HepG2 (cell line): ENCODE results near the gene ARHGEF39. TPM values are rescaled to one million over a fixed set of nuclear protein-coding genes. Genes with fewer than 3 reads are reported as not detected.

Experiments
- ATAC-seq: fragments of 200-7000 bp; cut with Tn5 transposase; 3 replicates; pipeline ENCODE4 v1.9.1; 2020; ENCODE audit warnings: mild to moderate bottlenecking, moderate library complexity
- BruUV-seq: library from RNA; stranded (reverse); fragments of 400-500 nt; replicated peaks from 2 replicates; lab custom pipeline; 2021; lab: Mats Ljungman, UMichigan
- CTCF ChIA-PET: fragments of 300-600 bp; formaldehyde crosslinking; extraction: SDS; loops from one replicate; lab custom pipeline; 2021; ENCODE audit warnings: low total read pairs, inconsistent platforms, low intra/inter-chr PET ratio; lab: Yijun Ruan, JAX
- POLR2A ChIA-PET: fragments of 350-600 bp; sonication (Branson Sonifier 250); formaldehyde crosslinking; loops from one replicate; lab custom pipeline; 2020; ENCODE audit warnings: antibody characterized with exemption, inconsistent platforms; lab: Yijun Ruan, JAX
- DNase-seq: peaks from one replicate; pipeline ENCODE4 v3.0.0-alpha.2; 2015; ENCODE audit warnings: low spot score
- FAIRE-seq: peaks from 3 replicates; lab custom pipeline; 2011; peaks lifted over from hg19 to GRCh38; lab: Jason Lieb, UNC
- H2AFZ ChIP-seq: one replicate; pipeline ENCODE4 v1.6.1; 2011; ENCODE audit warnings: low read length, inconsistent platforms
- H3K27ac ChIP-seq: fragments of 300-600 bp; 3 replicates; pipeline ENCODE4 v1.8.0; 2011; ENCODE audit warnings: mixed run types, mild to moderate bottlenecking, mixed read lengths, low read length, inconsistent platforms; ENCODE audit not compliant: insufficient read depth; ENCODE audit errors: extremely low read length
- H3K27me3 ChIP-seq, 2 experiments: fragments of 200-600 bp in 1 of 2; 2 replicates in 1 of 2; 3 replicates in 1 of 2; pipeline versions ENCODE4 v1.6.0 to v1.8.0; 2011; ENCODE audit warnings: low read length in 2 of 2, mild to moderate bottlenecking in 2 of 2, moderate library complexity in 2 of 2, inconsistent platforms in 1 of 2; ENCODE audit not compliant: insufficient read depth in 2 of 2, control insufficient read depth in 1 of 2
- H3K36me3 ChIP-seq, 2 experiments: fragments of 200-600 bp in 1 of 2; replicated peaks in 1 of 2; 2 replicates in 1 of 2; 3 replicates in 1 of 2; pipeline versions ENCODE4 v1.5.1 to v1.8.0; 2011; ENCODE audit warnings: low read length in 2 of 2, inconsistent platforms in 1 of 2; ENCODE audit not compliant: insufficient read depth in 2 of 2, control insufficient read depth in 1 of 2
- H3K4me1 ChIP-seq: 2 replicates; pipeline ENCODE4 v1.5.1; 2012; ENCODE audit warnings: low read length, inconsistent platforms; ENCODE audit not compliant: insufficient read depth
- H3K4me2 ChIP-seq: 2 replicates; pipeline ENCODE4 v1.6.0; 2011; ENCODE audit warnings: low read depth, low read length, inconsistent platforms
- H3K4me3 ChIP-seq, 3 experiments: fragments of 200-600 bp in 1 of 3; sonication (generic), shearing (Covaris generic) in 1 of 3; replicated peaks in 1 of 3; 2 replicates each; pipeline ENCODE4 v1.5.1; 2011 to 2016; ENCODE audit warnings: low read length in 3 of 3, inconsistent platforms in 2 of 3, low read depth in 2 of 3, mild to moderate bottlenecking in 2 of 3, control low read depth in 1 of 3, mixed read lengths in 1 of 3; ENCODE audit not compliant: insufficient read depth in 1 of 3
- H3K79me2 ChIP-seq: one replicate; pipeline ENCODE4 v1.6.1; 2011; ENCODE audit warnings: low read length, inconsistent platforms; ENCODE audit not compliant: insufficient read depth
- H3K9ac ChIP-seq: 2 replicates; pipeline ENCODE4 v1.6.0; 2011; ENCODE audit warnings: mild to moderate bottlenecking, low read depth, low read length, inconsistent platforms; ENCODE audit not compliant: insufficient read depth
- H3K9me3 ChIP-seq: 2 replicates; pipeline ENCODE4 v1.5.1; 2012; ENCODE audit warnings: mild to moderate bottlenecking, low read length
- H4K20me1 ChIP-seq: 2 replicates; pipeline ENCODE4 v1.6.0; 2011; ENCODE audit warnings: inconsistent platforms, mild to moderate bottlenecking, low read length, moderate library complexity; ENCODE audit not compliant: insufficient read depth
- FOXA3 ChIP-seq: IDR thresholded peaks from 2 replicates; pipeline ENCODE4 v1.6.1; 2016; ENCODE audit warnings: missing genetic modification reagents, missing compliant biosample characterization
- MIER2 ChIP-seq: IDR thresholded peaks from 2 replicates; pipeline ENCODE4 v1.6.1; 2016; ENCODE audit warnings: missing biosample characterization, missing genetic modification reagents
- MZF1 ChIP-seq: sonication (generic); formaldehyde crosslinking; IDR thresholded peaks from 2 replicates; pipeline ENCODE4 v1.8.1; 2023; ENCODE audit warnings: mild to moderate bottlenecking, missing genetic modification reagents, borderline replicate concordance
- PCBP2 ChIP-seq: fragments of 200-400 bp; formaldehyde crosslinking; optimal IDR thresholded peaks from 2 replicates; pipeline ENCODE3; 2018; ENCODE audit warnings: low read length, low read depth; ENCODE audit not compliant: poor library complexity, severe bottlenecking
- PREB ChIP-seq: sonication (generic); formaldehyde crosslinking; IDR thresholded peaks from 2 replicates; pipeline ENCODE4 v1.4.0; 2020; ENCODE audit warnings: missing genetic modification reagents
- SNAPC2 ChIP-seq: sonication (generic); formaldehyde crosslinking; IDR thresholded peaks from 2 replicates; pipeline ENCODE4 v1.8.1; 2022; ENCODE audit warnings: mild to moderate bottlenecking, missing genetic modification reagents
- SP2 ChIP-seq: sonication (generic); formaldehyde crosslinking; IDR thresholded peaks from 2 replicates; pipeline ENCODE4 v1.5.1; 2020; ENCODE audit warnings: mild to moderate bottlenecking, missing genetic modification reagents
- TBP ChIP-seq: sonication (generic); formaldehyde crosslinking; IDR thresholded peaks from 2 replicates; pipeline ENCODE4 v1.5.0; 2020; ENCODE audit warnings: missing genetic modification reagents
- TCF12 ChIP-seq, 2 experiments: fragments of 450-650 bp in 1 of 2; sonication (generic) in 1 of 2; formaldehyde crosslinking in 1 of 2; IDR thresholded peaks; 2 replicates each; pipeline versions ENCODE4 v1.6.1 to v1.8.0; 2017 to 2022; ENCODE audit warnings: antibody characterized with exemption in 1 of 2, mild to moderate bottlenecking in 1 of 2, missing genetic modification reagents in 1 of 2, moderate library complexity in 1 of 2
- ZBTB39 ChIP-seq: sonication (generic); formaldehyde crosslinking; IDR thresholded peaks from 2 replicates; pipeline ENCODE4 v1.5.0; 2020; ENCODE audit warnings: missing genetic modification reagents
- ZC3H4 ChIP-seq: sonication (generic); formaldehyde crosslinking; IDR thresholded peaks from 2 replicates; pipeline ENCODE4 v1.4.0; 2020; ENCODE audit warnings: missing genetic modification reagents, borderline replicate concordance
- ZNF275 ChIP-seq: sonication (generic); formaldehyde crosslinking; IDR thresholded peaks from 2 replicates; pipeline ENCODE4 v1.8.0; 2022; ENCODE audit warnings: missing genetic modification reagents, mild to moderate bottlenecking, inconsistent platforms, borderline replicate concordance
- ZNF770 ChIP-seq: sonication (generic); formaldehyde crosslinking; IDR thresholded peaks from 2 replicates; pipeline ENCODE4 v1.5.0; 2020; ENCODE audit warnings: mild to moderate bottlenecking, missing genetic modification reagents
- ZSCAN20 ChIP-seq: sonication (generic); formaldehyde crosslinking; IDR thresholded peaks from 2 replicates; pipeline ENCODE4 v1.4.0; 2020; ENCODE audit warnings: missing genetic modification reagents, mild to moderate bottlenecking, borderline replicate concordance
- WGBS: methylation state at CpG from one replicate; pipeline ENCODE4 v1.1.6; 2017; ENCODE audit warnings: low lambda C conversion rate; 5-methylcytosine and 5-hydroxymethylcytosine counted together
- in situ Hi-C: cut with HindIII; loops from 2 replicates; pipeline ENCODE4 v1.10.0; 2017; ENCODE audit warnings: low pct_unique_long_range_greater_than_20kb; ENCODE audit not compliant: extremely low pct_ligation_motif_present
- intact Hi-C: fragments of 100-400 bp; cut with micrococcal nuclease; formaldehyde crosslinking; loops from one replicate; pipeline ENCODE4 v1.10.0; 2022; ENCODE audit not compliant: unreplicated experiment
- polyA plus RNA-seq, 8 experiments: library from polyadenylated mRNA; depleted of rRNA in 3 of 8; stranded (reverse) in 7 of 8; unstranded in 1 of 8; fragments of >200 nt; fragmentation: Illumina TruSeq in 4 of 8; extraction: Trizol in 4 of 8; gene quantifications; 2 replicates each; pipeline versions ENCODE4 v1.2.1 to v1.2.3, GENCODE V29; 2011 to 2016; ENCODE audit warnings: low read depth in 4 of 8, missing spikeins in 1 of 8, mixed read lengths in 1 of 8; ENCODE audit not compliant: insufficient read depth in 1 of 8
- total RNA-seq, 5 experiments: library from RNA; depleted of rRNA; stranded (reverse); fragments of >200 nt; fragmentation: Illumina TruSeq; extraction: Trizol; gene quantifications; 2 replicates each; pipeline ENCODE4 v1.2.3, GENCODE V29; 2016; ENCODE audit warnings: low read depth in 1 of 5

The ARHGEF39 gene
- total and polyA plus RNA-seq, 2 of the 13 experiments (the other 11 are each of a cell fraction or from before 2014, with no cell fraction given), result 11.2 to 12.3 TPM

- TF ChIP-seq SNAPC2 (CRISPR knock-in tag) (no peak), ZC3H4 (no peak), TCF12 (IDR thresholded peaks at IDR 0.05) (no peak), TCF12 (CRISPR knock-in tag; IDR thresholded peaks at IDR 0.05) (no peak), PCBP2 (no peak), SP2 (no peak), ZSCAN20 (CRISPR knock-in tag) (no peak)
Observed at GRCh38 chr9:35682051-35682450, 17.1 kb upstream of the ARHGEF39 start (continued).

- ATAC-seq, result no peak
Observed at GRCh38 chr9:35681341-35682002, 16.5 kb upstream of the ARHGEF39 start.

More at GRCh38 chr9:35681341-35682002, 16.5 kb upstream of the ARHGEF39 start:
- CTCF ChIA-PET, result no interaction called here
- H3K9me3 ChIP-seq, result no peaks in the 10 kb centered on the region
- H3K27ac ChIP-seq, result no peak overlapping the region
- no peak overlapping the region for H3K4me2 ChIP-seq
- WGBS, result 60% methylated on average over 3 of the region's 3 CpGs
- POLR2A ChIA-PET, result interaction anchor here (1.1 to 1.4 kb wide), 2 partner anchors 9 to 12 kb away, joined by 3 read pairs; no protein-coding TSS in a partner anchor
- FAIRE-seq (no peak), DNase-seq (no peak)
- no peak overlapping the region for H2AFZ ChIP-seq
- intact Hi-C loops, result no loop called here
- no peak overlapping the region for H3K9ac ChIP-seq
- no peaks in the 10 kb centered on the region for H3K79me2 ChIP-seq
- TF ChIP-seq TBP (CRISPR knock-in tag), result no peak
- no peak for TF ChIP-seq MIER2 (CRISPR knock-in tag)
- TF ChIP-seq FOXA3 (CRISPR knock-in tag), result no peak
- no peak for TF ChIP-seq ZNF275
- no peak for TF ChIP-seq ZBTB39 (CRISPR knock-in tag)
- TF ChIP-seq PREB (CRISPR knock-in tag), result no peak
- TF ChIP-seq ZNF770 (CRISPR knock-in tag), result no peak
- TF ChIP-seq MZF1 (CRISPR knock-in tag), result no peak
- no peaks in the 10 kb centered on the region for H3K27me3 ChIP-seq
- in situ Hi-C loops, result no loop called here
- no peaks in the 10 kb centered on the region for H3K36me3 ChIP-seq
- H3K4me3 ChIP-seq, result no peak overlapping the region
- H3K4me1 ChIP-seq, result peaks cover 16% of the 10 kb centered on the region
- H4K20me1 ChIP-seq, result no peaks in the 10 kb centered on the region
- BruUV-seq, result no TSS peak
